ENCODE results near the gene INTS11. TPM values are rescaled to one million over a fixed set of nuclear protein-coding genes. Genes with fewer than 3 reads are reported as not detected.

The INTS11 gene
- total and polyA plus RNA-seq, 10 donors, result 89.2 to 203 (median 102) TPM

- H3K9me3 ChIP-seq, result no peaks in the 10 kb centered on the region
- H3K27me3 ChIP-seq (replicated peaks in 1 of 7), result peaks cover 0 to 29% (median 0%) of the 10 kb centered on the region in 7 donors
- no peak overlapping the region for H3K27ac ChIP-seq
- DNase-seq, result no peak
- no peaks in the 10 kb centered on the region for H3K36me3 ChIP-seq
- 90 to 100% (median 91%) methylated on average over 1 to 22 of the region's 22 CpGs for WGBS, 5 donors
- no peak overlapping the region for H3K4me3 ChIP-seq
- peaks cover 0 to 21% (median 3%) of the 10 kb centered on the region in 6 donors for H3K4me1 ChIP-seq
- TF ChIP-seq POLR2AphosphoS5 (IDR thresholded peaks at IDR 0.05), result no peak
- TF ChIP-seq CTCF (IDR thresholded peaks at IDR 0.05 in 8 of 11, conservative IDR thresholded peaks at IDR 0.05 in 3 of 11), result no peak
- no peak for TF ChIP-seq POLR2A (IDR thresholded peaks at IDR 0.05)
- intact Hi-C loops (cut with DNase I; ENCODE audit: low total_unique reads), result no loop called here
These were observed 39.3 kb downstream of the INTS11 start for GRCh38 chr1:1285102-1285571.

DNA sequence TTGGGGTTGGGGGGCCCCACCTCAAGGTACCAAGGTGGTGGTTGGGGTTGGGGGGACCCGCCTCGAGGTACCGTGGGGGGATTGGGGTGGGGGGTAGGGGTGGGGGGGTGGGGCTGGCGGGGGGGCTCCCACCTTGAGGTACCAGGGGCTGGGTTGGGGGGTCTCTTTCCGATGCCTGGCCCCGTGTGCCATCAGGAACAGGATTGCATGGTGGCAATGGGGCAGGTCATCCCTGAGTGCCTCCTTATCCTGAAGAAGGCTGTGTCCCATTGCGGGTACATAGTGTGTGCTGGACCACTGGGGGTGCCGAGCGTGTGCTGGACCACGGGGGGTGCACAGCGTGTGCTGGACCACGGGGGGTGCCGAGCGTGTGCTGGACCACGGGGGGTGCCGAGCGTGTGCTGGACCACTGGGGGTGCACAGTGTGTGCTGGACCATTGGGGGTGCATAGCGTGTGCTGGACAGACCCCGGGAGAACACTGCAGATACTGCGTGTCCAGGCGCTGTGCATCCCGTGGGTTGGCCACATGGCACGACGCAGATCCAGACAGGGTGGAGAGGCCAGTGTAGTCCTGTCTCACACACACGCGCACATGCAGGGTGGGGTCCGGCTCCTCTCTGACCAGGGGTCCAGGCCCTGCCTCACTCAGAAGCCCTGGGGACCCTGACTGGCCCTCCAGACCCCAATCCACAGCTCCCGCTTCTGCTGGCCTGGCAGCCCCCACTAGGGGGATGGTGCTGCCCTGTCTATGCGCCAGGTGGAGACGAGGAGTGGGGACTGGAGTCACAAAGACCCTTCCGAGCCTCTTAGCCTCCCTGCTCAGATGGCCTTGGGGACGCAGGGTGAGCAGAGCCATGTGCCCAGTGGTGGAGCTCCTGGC lies 40.0 kb downstream of the INTS11 start:
- no peaks in the 10 kb centered on the region for H3K9me3 ChIP-seq
- intact Hi-C loops (cut with DNase I; ENCODE audit: low total_unique reads), result no loop called here
- no peak overlapping the region for H3K4me3 ChIP-seq
- no peak for TF ChIP-seq POLR2AphosphoS5 (IDR thresholded peaks at IDR 0.05)
- no peak overlapping the region for H3K27ac ChIP-seq
- H3K4me1 ChIP-seq, result peaks cover 0 to 21% (median 3%) of the 10 kb centered on the region in 6 donors
- no peak for DNase-seq
- no peaks in the 10 kb centered on the region for H3K36me3 ChIP-seq
- peaks cover 0 to 29% (median 0%) of the 10 kb centered on the region in 7 donors for H3K27me3 ChIP-seq (replicated peaks in 1 of 7)
- 82 to 91% (median 84%) methylated on average over 20 to 32 of the region's 32 CpGs for WGBS, 5 donors

GRCh38 chr1:1283821-1284220 lies 40.6 kb downstream of the INTS11 start:
- H3K4me1 ChIP-seq, result peaks cover 0 to 21% (median 3%) of the 10 kb centered on the region in 6 donors
- peaks cover 0 to 29% (median 0%) of the 10 kb centered on the region in 7 donors for H3K27me3 ChIP-seq (replicated peaks in 1 of 7)
- intact Hi-C loops (cut with DNase I; ENCODE audit: low total_unique reads), result no loop called here
- H3K4me3 ChIP-seq, result no peak overlapping the region
- no peak for DNase-seq
- H3K36me3 ChIP-seq, result no peaks in the 10 kb centered on the region
- TF ChIP-seq POLR2A (IDR thresholded peaks at IDR 0.05), result no peak
- no peak for TF ChIP-seq CTCF (IDR thresholded peaks at IDR 0.05 in 8 of 11, conservative IDR thresholded peaks at IDR 0.05 in 3 of 11)
- TF ChIP-seq POLR2AphosphoS5 (IDR thresholded peaks at IDR 0.05), result no peak
- no peaks in the 10 kb centered on the region for H3K9me3 ChIP-seq
- no peak overlapping the region for H3K27ac ChIP-seq
- WGBS, 5 donors, result 10 to 30% (median 17%) methylated on average over 2 to 8 of the region's 9 CpGs

DNA sequence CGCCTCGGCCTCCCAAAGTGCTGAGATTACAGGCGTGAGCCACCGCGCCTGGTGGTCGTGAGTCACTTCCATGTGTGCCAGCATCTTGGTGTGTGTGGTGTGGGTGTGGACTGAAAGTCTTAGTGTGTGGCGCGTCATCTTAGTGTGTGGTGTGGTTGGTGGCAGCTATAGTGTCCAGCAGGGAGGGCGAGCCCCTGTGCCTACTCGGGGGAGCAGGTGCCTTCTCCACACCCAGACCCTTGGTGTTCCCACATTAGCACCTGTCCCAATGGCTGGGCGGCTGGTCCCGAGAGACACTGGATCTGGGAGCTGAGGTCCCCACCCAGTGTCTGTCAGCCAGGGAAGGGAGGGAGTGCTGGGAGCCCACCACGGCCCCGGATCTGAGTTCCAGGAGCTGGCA lies 41.5 kb downstream of the INTS11 start:
- H3K9me3 ChIP-seq, result no peaks in the 10 kb centered on the region
- WGBS, 5 donors, result 82 to 91% (median 89%) methylated on average over 11 to 14 of the region's 14 CpGs
- H3K36me3 ChIP-seq, result no peaks in the 10 kb centered on the region
- H3K27me3 ChIP-seq (replicated peaks in 1 of 7), result peaks cover 0 to 29% (median 0%) of the 10 kb centered on the region in 7 donors
- intact Hi-C loops (cut with DNase I; ENCODE audit: low total_unique reads), result no loop called here
- H3K4me3 ChIP-seq, result no peak overlapping the region
- no peak for DNase-seq
- peaks cover 0 to 21% (median 3%) of the 10 kb centered on the region in 6 donors for H3K4me1 ChIP-seq
- no peak overlapping the region for H3K27ac ChIP-seq
- no peak for TF ChIP-seq CTCF (IDR thresholded peaks at IDR 0.05 in 8 of 11, conservative IDR thresholded peaks at IDR 0.05 in 3 of 11)
- TF ChIP-seq POLR2A (IDR thresholded peaks at IDR 0.05), result no peak
- no peak for TF ChIP-seq POLR2AphosphoS5 (IDR thresholded peaks at IDR 0.05)
